Fibroblast of villous mesenchyme (primary cell): ENCODE measurements around the gene GALNT4. TPM values are rescaled to one million over a fixed set of nuclear protein-coding genes. Genes with fewer than 3 reads are reported as not detected.

Experiments
- DNase-seq: peaks from one replicate; pipeline ENCODE4 v3.0.0-alpha.2; 2010; ENCODE audit warnings: low read depth
- H3K4me3 ChIP-seq: 2 replicates; pipeline ENCODE4 v1.5.1; 2011; ENCODE audit warnings: low read depth, mild to moderate bottlenecking, low read length
- CTCF ChIP-seq: IDR thresholded peaks from 2 replicates; pipeline ENCODE4 v1.5.1; 2012; ENCODE audit warnings: low read depth, mild to moderate bottlenecking, low read length; ENCODE audit not compliant: insufficient read depth
- total RNA-seq: library from RNA; depleted of rRNA; stranded (reverse); fragments of >200 nt; gene quantifications from 2 replicates; pipeline ENCODE4 v1.2.3, GENCODE V29; 2012

GALNT4 gene
- total RNA-seq, 1 donor = 15.5 TPM

DNA sequence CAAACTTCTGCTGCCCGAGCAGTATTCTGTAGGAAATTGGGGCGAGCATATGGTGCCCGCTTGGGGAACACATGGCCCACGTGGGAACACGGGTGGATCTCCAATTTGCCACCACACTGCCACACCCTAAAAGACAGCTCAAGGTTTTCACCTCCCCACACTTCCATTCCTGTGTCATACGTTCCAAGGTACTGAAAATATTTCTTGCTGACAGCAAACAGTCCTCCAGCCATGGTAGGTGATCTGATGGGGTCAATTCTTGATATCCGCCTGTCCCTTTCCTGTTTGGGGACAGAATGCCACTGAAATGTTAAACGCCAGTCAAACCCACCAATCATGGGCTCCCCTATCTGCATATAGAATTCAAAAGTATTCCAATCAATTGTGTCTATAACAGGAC, 1.2 kb downstream of the GALNT4 start:
- no peak for DNase-seq
- no peak for TF ChIP-seq CTCF
- peak overlapping the region; percentile 87 for H3K4me3 ChIP-seq

DNA sequence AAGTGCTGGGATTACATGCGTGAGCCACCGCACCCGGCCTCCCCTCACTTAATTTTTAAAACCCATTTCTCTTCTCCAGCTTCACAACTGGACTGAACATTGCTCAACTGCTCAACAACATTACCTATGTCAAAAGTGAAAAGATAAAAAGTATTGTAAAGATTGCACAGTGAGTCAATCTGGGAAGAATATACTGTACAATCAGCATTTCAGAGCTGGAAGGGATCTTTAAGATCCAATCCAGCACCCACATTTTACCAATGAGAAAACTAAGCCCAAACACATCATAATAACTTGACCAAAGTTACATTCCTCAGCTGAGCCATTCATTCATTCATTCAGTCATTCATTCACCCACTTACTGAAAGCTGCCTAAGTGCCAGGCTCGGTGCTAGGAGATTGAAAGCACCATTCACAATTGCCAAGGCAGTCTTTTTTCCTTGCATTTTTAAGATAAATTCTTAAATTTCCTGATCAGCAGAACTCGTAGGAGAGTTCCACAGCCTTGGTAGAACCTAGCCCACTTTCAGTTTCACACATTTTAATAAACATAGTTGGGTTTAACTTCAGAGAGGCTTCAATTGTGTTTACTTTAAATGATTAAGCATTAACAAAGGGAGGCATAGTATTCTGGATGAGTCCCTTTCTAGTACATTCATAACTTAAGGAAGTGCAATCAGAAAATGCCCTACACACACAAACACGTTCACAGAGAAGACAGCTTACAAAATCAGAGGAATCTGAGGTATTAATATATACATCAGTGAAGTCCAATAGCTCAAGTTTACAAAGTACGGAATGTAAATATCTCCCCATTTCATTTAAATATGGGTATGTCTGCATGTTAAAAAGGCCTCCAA, 3.0 kb downstream of the GALNT4 start:
- peak overlapping the region; percentile 47 for H3K4me3 ChIP-seq
- peak; percentile 30 for DNase-seq
- no peak for TF ChIP-seq CTCF

- DNase-seq = no peak
- no peak for TF ChIP-seq CTCF
- H3K4me3 ChIP-seq = no peak overlapping the region
These were observed 6.9 kb downstream of the GALNT4 start for GRCh38 chr12:89517720-89518119.

GRCh38 chr12:89516633-89517032, 8.0 kb downstream of the GALNT4 start:
- no peak overlapping the region for H3K4me3 ChIP-seq
- no peak for DNase-seq
- no peak for TF ChIP-seq CTCF

- no peak for TF ChIP-seq CTCF
- no peak overlapping the region for H3K4me3 ChIP-seq
- DNase-seq = no peak
These were observed 9.8 kb downstream of the GALNT4 start for GRCh38 chr12:89514751-89515150.

- DNase-seq = no peak
- H3K4me3 ChIP-seq = no peak overlapping the region
- TF ChIP-seq CTCF = no peak
These were observed 11.1 kb downstream of the GALNT4 start for GRCh38 chr12:89513544-89513943.
